ENCODE data around the gene MIEN1.

The MIEN1 gene

GRCh38 chr17:39755554-39756379, 25.4 kb upstream of the MIEN1 start:
- peak overlapping the region in 1 of 2 donors; percentile 51 for H3K9ac ChIP-seq (ENCODE audit: low read depth in 1 of 2, low read length in 2 of 2)

GRCh38 chr17:39754958-39755553, 24.7 kb upstream of the MIEN1 start:
- H3K27me3 ChIP-seq (ENCODE audit: control insufficient read depth in 1 of 2, insufficient read depth in 2 of 2, low read length in 2 of 2), result no peaks in the 10 kb centered on the region
- H3K4me1 ChIP-seq (ENCODE audit: control insufficient read depth in 1 of 2, insufficient read depth in 2 of 2, low read length in 2 of 2), result peaks cover 37 to 43% of the 10 kb centered on the region in 2 donors
- H3K36me3 ChIP-seq (ENCODE audit: control insufficient read depth in 1 of 2, insufficient read depth in 2 of 2, low read length in 2 of 2), result no peaks in the 10 kb centered on the region
- H3K9ac ChIP-seq (ENCODE audit: low read depth in 1 of 2, low read length in 2 of 2), result peak overlapping the region; percentile 71 to 85
- H3K27ac ChIP-seq (ENCODE audit: low read depth, low read length), result peak overlapping the region; percentile 92
- H3K4me3 ChIP-seq (ENCODE audit: low read depth in 1 of 2, low read length in 2 of 2), result peak overlapping the region; percentile 67 to 85
- H3K9me3 ChIP-seq (ENCODE audit: control insufficient read depth in 1 of 2, low read length in 2 of 2), result no peaks in the 10 kb centered on the region

More at GRCh38 chr17:39755554-39756379, 25.4 kb upstream of the MIEN1 start:
- Histone ChIP-seq H3K4me3 (ENCODE audit: low read depth in 1 of 2, low read length in 2 of 2) (no peak overlapping the region), H3K27ac (ENCODE audit: low read depth, low read length) (no peak overlapping the region), H3K4me1 (ENCODE audit: control insufficient read depth in 1 of 2, insufficient read depth in 2 of 2, low read length in 2 of 2) (peaks cover 30 to 36% of the 10 kb centered on the region in 2 donors), H3K36me3 (ENCODE audit: control insufficient read depth in 1 of 2, insufficient read depth in 2 of 2, low read length in 2 of 2) (no peaks in the 10 kb centered on the region), H3K9me3 (ENCODE audit: control insufficient read depth in 1 of 2, low read length in 2 of 2) (no peaks in the 10 kb centered on the region), H3K27me3 (ENCODE audit: control insufficient read depth in 1 of 2, insufficient read depth in 2 of 2, low read length in 2 of 2) (no peaks in the 10 kb centered on the region)

DNA sequence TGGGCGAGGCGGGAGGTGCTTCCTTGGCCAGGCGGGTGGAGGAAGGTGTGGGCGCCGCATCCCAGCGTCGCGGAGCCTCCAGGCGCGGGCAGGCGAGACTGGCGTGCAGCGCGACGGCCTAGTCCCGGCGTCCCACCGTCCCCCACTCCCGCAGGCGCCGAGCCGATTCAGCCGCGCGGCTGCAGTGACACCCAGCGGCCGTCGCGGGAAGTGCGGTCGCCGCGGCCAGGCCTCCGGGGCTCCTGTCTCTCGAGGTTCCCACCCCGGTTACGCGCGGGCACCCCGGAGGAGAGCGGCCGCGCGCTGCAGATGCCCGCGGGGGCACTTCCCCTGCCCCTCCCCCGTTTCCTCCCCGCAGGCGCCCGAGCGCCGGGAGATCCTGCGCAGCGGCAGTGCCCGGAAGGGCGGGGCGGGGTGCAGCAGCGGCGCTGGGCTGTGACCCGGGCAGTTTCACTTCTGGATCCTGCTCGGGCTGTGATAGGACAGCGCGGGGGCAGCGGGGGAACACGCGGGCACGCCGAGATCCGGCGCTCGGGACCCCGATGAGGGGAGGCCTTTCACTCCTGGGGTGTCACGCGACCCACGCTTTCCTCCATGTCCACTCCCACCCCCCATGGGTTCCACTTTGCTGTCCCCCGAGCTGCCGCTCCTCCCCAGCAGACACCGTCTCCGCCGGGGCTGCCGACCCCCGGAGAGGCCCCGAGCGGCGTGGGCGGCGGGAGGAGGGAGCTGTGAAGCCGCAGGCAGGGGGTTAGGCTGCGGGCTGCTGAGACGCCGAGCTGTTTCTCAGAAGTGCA, 24.0 kb upstream of the MIEN1 start:
- peak overlapping the region; percentile 92 for H3K27ac ChIP-seq (ENCODE audit: low read depth, low read length)
- peak overlapping the region; percentile 67 to 85 for H3K4me3 ChIP-seq (ENCODE audit: low read depth in 1 of 2, low read length in 2 of 2)
- H3K27me3 ChIP-seq (ENCODE audit: control insufficient read depth in 1 of 2, insufficient read depth in 2 of 2, low read length in 2 of 2), result no peaks in the 10 kb centered on the region
- H3K4me1 ChIP-seq (ENCODE audit: control insufficient read depth in 1 of 2, insufficient read depth in 2 of 2, low read length in 2 of 2), result peaks cover 39 to 46% of the 10 kb centered on the region in 2 donors
- H3K36me3 ChIP-seq (ENCODE audit: control insufficient read depth in 1 of 2, insufficient read depth in 2 of 2, low read length in 2 of 2), result no peaks in the 10 kb centered on the region
- peak overlapping the region; percentile 71 to 88 for H3K9ac ChIP-seq (ENCODE audit: low read depth in 1 of 2, low read length in 2 of 2)
- H3K9me3 ChIP-seq (ENCODE audit: control insufficient read depth in 1 of 2, low read length in 2 of 2), result no peaks in the 10 kb centered on the region

GRCh38 chr17:39753514-39754160, 23.3 kb upstream of the MIEN1 start:
- Histone ChIP-seq H3K4me1 (ENCODE audit: control insufficient read depth in 1 of 2, insufficient read depth in 2 of 2, low read length in 2 of 2) (peaks cover 35 to 46% of the 10 kb centered on the region in 2 donors), H3K9ac (ENCODE audit: low read depth in 1 of 2, low read length in 2 of 2) (peak overlapping the region; percentile 71 to 88), H3K27ac (ENCODE audit: low read depth, low read length) (peak overlapping the region; percentile 92), H3K36me3 (ENCODE audit: control insufficient read depth in 1 of 2, insufficient read depth in 2 of 2, low read length in 2 of 2) (no peaks in the 10 kb centered on the region), H3K9me3 (ENCODE audit: control insufficient read depth in 1 of 2, low read length in 2 of 2) (no peaks in the 10 kb centered on the region), H3K27me3 (ENCODE audit: control insufficient read depth in 1 of 2, insufficient read depth in 2 of 2, low read length in 2 of 2) (no peaks in the 10 kb centered on the region), H3K4me3 (ENCODE audit: low read depth in 1 of 2, low read length in 2 of 2) (peak overlapping the region; percentile 67 to 85)

GRCh38 chr17:39752241-39752881, 22.0 kb upstream of the MIEN1 start:
- no peak overlapping the region for H3K9ac ChIP-seq (ENCODE audit: low read depth in 1 of 2, low read length in 2 of 2)
- peaks cover 0 to 5% of the 10 kb centered on the region in 2 donors for H3K36me3 ChIP-seq (ENCODE audit: control insufficient read depth in 1 of 2, insufficient read depth in 2 of 2, low read length in 2 of 2)
- H3K27me3 ChIP-seq (ENCODE audit: control insufficient read depth in 1 of 2, insufficient read depth in 2 of 2, low read length in 2 of 2), result no peaks in the 10 kb centered on the region
- H3K4me1 ChIP-seq (ENCODE audit: control insufficient read depth in 1 of 2, insufficient read depth in 2 of 2, low read length in 2 of 2), result peaks cover 23 to 37% of the 10 kb centered on the region in 2 donors
- no peak overlapping the region for H3K4me3 ChIP-seq (ENCODE audit: low read depth in 1 of 2, low read length in 2 of 2)
- no peak overlapping the region for H3K27ac ChIP-seq (ENCODE audit: low read depth, low read length)
- H3K9me3 ChIP-seq (ENCODE audit: control insufficient read depth in 1 of 2, low read length in 2 of 2), result no peaks in the 10 kb centered on the region

- Histone ChIP-seq H3K27ac (ENCODE audit: low read depth, low read length) (no peak overlapping the region), H3K4me1 (ENCODE audit: control insufficient read depth in 1 of 2, insufficient read depth in 2 of 2, low read length in 2 of 2) (peaks cover 18 to 30% of the 10 kb centered on the region in 2 donors), H3K4me3 (ENCODE audit: low read depth in 1 of 2, low read length in 2 of 2) (no peak overlapping the region), H3K36me3 (ENCODE audit: control insufficient read depth in 1 of 2, insufficient read depth in 2 of 2, low read length in 2 of 2) (peaks cover 0 to 5% of the 10 kb centered on the region in 2 donors), H3K9me3 (ENCODE audit: control insufficient read depth in 1 of 2, low read length in 2 of 2) (no peaks in the 10 kb centered on the region), H3K27me3 (ENCODE audit: control insufficient read depth in 1 of 2, insufficient read depth in 2 of 2, low read length in 2 of 2) (no peaks in the 10 kb centered on the region), H3K9ac (ENCODE audit: low read depth in 1 of 2, low read length in 2 of 2) (no peak overlapping the region)
Observed at GRCh38 chr17:39751637-39752036, 21.3 kb upstream of the MIEN1 start.

- Histone ChIP-seq H3K9me3 (ENCODE audit: control insufficient read depth in 1 of 2, low read length in 2 of 2) (no peaks in the 10 kb centered on the region), H3K36me3 (ENCODE audit: control insufficient read depth in 1 of 2, insufficient read depth in 2 of 2, low read length in 2 of 2) (peaks cover 0 to 5% of the 10 kb centered on the region in 2 donors), H3K4me1 (ENCODE audit: control insufficient read depth in 1 of 2, insufficient read depth in 2 of 2, low read length in 2 of 2) (peaks cover 18 to 25% of the 10 kb centered on the region in 2 donors), H3K9ac (ENCODE audit: low read depth in 1 of 2, low read length in 2 of 2) (no peak overlapping the region), H3K27me3 (ENCODE audit: control insufficient read depth in 1 of 2, insufficient read depth in 2 of 2, low read length in 2 of 2) (no peaks in the 10 kb centered on the region), H3K27ac (ENCODE audit: low read depth, low read length) (no peak overlapping the region), H3K4me3 (ENCODE audit: low read depth in 1 of 2, low read length in 2 of 2) (no peak overlapping the region)
Observed at GRCh38 chr17:39751016-39751543, 20.7 kb upstream of the MIEN1 start.

DNA sequence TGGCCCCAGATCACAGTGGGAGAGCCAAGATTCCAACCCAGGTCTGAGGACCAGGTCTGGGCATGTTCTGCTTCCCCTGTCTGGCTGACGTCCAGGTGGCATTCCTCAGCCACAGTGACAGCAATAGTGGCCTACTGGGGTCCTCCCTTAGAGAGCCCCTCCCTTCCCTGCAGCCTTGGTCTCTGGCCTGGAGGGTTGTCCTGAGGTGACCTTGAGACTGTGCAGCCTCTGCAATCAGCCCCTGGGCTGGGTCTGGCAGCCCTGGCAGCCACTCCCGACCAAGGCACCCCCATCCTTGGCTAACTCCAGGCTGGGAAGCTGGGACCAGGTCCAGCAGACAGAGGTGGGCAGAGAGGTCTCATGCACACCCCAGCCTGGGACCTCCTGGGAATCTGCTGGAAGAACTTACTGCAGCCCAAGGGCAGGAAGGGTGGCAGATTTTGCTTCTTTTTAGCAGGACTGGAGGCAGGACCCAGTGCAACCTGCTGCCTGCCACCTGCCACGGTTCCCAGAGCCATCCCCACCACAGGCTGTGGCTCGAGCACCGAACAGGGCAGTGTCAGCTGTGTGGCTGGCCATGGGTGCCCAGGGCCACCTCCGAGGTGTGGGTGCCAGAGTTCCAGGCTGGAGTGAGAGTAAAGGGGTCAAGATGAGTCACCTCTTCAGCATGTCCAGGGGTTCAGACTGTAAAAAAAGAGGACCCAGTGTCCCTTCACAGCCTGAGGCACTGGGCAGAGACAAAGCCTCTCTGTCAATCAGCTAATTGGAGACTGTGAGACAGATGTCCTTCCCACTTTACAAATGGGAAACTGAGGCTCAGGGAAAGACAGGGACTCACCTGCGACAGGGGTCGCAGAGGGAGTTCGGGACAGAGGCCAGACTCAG, 20.0 kb upstream of the MIEN1 start:
- peak overlapping the region in 1 of 2 donors; percentile 10 for H3K9ac ChIP-seq (ENCODE audit: low read depth in 1 of 2, low read length in 2 of 2)
- H3K4me3 ChIP-seq (ENCODE audit: low read depth in 1 of 2, low read length in 2 of 2), result no peak overlapping the region
- peaks cover 0 to 5% of the 10 kb centered on the region in 2 donors for H3K36me3 ChIP-seq (ENCODE audit: control insufficient read depth in 1 of 2, insufficient read depth in 2 of 2, low read length in 2 of 2)
- no peaks in the 10 kb centered on the region for H3K27me3 ChIP-seq (ENCODE audit: control insufficient read depth in 1 of 2, insufficient read depth in 2 of 2, low read length in 2 of 2)
- no peak overlapping the region for H3K27ac ChIP-seq (ENCODE audit: low read depth, low read length)
- H3K9me3 ChIP-seq (ENCODE audit: control insufficient read depth in 1 of 2, low read length in 2 of 2), result no peaks in the 10 kb centered on the region
- peaks cover 18 to 25% of the 10 kb centered on the region in 2 donors for H3K4me1 ChIP-seq (ENCODE audit: control insufficient read depth in 1 of 2, insufficient read depth in 2 of 2, low read length in 2 of 2)

Data from duodenal mucosa (tissue), 2 donors.